Measurements from ENCODE around the gene EFCAB6. TPM values are rescaled to one million over a fixed set of nuclear protein-coding genes. Genes with fewer than 3 reads are reported as not detected.

The EFCAB6 gene
- total and polyA plus RNA-seq, 2 of the 4 experiments (the other 2 are of a cell fraction) = 0.44 to 1.1 TPM

- H3K23ac ChIP-seq (ENCODE audit: low read depth, low read length) = no peak overlapping the region
- no peak overlapping the region for H3K56ac ChIP-seq (ENCODE audit: extremely low read depth, insufficient read depth, low read length)
- no peak overlapping the region for H3K14ac ChIP-seq (replicated peaks; ENCODE audit: low read depth, low read length)
- no peaks in the 10 kb centered on the region for H3K9me1 ChIP-seq (ENCODE audit: insufficient read depth, low read length)
- no peak overlapping the region for H2AFZ ChIP-seq (replicated peaks; ENCODE audit: low read length, poor library complexity)
- H4K8ac ChIP-seq (ENCODE audit: low read depth in 2 of 2, low read length in 2 of 2) = no peak overlapping the region
- H3K36me3 ChIP-seq (ENCODE audit: control insufficient read depth, insufficient read depth, low read length) = no peaks in the 10 kb centered on the region
- no peak overlapping the region for H4K91ac ChIP-seq (ENCODE audit: insufficient read depth, low read depth, low read length)
- TF ChIP-seq RFX5 (IDR thresholded peaks at IDR 0.05; ENCODE audit: low read depth, low read length) = no peak
- no peak for TF ChIP-seq FOS (IDR thresholded peaks at IDR 0.05; ENCODE audit: low read depth, low read length)
- TF ChIP-seq MAZ (IDR thresholded peaks at IDR 0.05; ENCODE audit: borderline replicate concordance, low read depth, low read length) = no peak
- TF ChIP-seq USF2 (IDR thresholded peaks at IDR 0.05; ENCODE audit: low read depth, low read length) = no peak
- no peak for TF ChIP-seq MAFK (IDR thresholded peaks at IDR 0.05; ENCODE audit: low read depth, low read length)
- 80% methylated on average over 1 of the region's 6 CpGs; no CpG with 5 or more reads in 1 of the 2 experiments for WGBS, 2 experiments (ENCODE audit: extremely low coverage in 2 of 2, insufficient read length in 1 of 2)
- in situ Hi-C loops (cut with MboI; ENCODE audit: low sequenced_read_pairs) (no loop called here), intact Hi-C loops (cut with micrococcal nuclease) (no loop called here), dilution Hi-C loops (cut with HindIII; ENCODE audit: low sequenced_read_pairs, unreplicated experiment) (no loop called here)
- H3K18ac ChIP-seq (ENCODE audit: low read depth, low read length) = no peak overlapping the region
- no peaks in the 10 kb centered on the region for H3K79me1 ChIP-seq (ENCODE audit: low read depth in 1 of 2, low read length in 2 of 2)
- DNase-seq = no peak
- no peak overlapping the region for H3K4me3 ChIP-seq (ENCODE audit: insufficient read depth, low read depth, low read length)
- H2AK9ac ChIP-seq (replicated peaks; ENCODE audit: low read depth, low read length, poor library complexity) = no peak overlapping the region
- no peaks in the 10 kb centered on the region for H3K4me1 ChIP-seq (ENCODE audit: control insufficient read depth, insufficient read depth, low read length)
- H3K9ac ChIP-seq (ENCODE audit: low read depth, low read length) = no peak overlapping the region
- no peak overlapping the region for H2BK20ac ChIP-seq (ENCODE audit: low read depth, low read length)
- ATAC-seq (ENCODE audit: low read depth) = no peak
- H2BK120ac ChIP-seq (ENCODE audit: low read depth, low read length) = no peak overlapping the region
- no peaks in the 10 kb centered on the region; the same call in 1 of the 2 replicates for H3K27me3 ChIP-seq (ENCODE audit: control insufficient read depth, insufficient read depth, low read length)
- H4K5ac ChIP-seq (ENCODE audit: low read depth, low read length) = no peak overlapping the region
- H2AK5ac ChIP-seq (ENCODE audit: low read depth, low read length) = no peak overlapping the region
- no TSS peak for BruUV-seq (replicated peaks)
- POLR2A ChIA-PET (ENCODE audit: unreplicated experiment) = no interaction called here
- no peak overlapping the region for H3K27ac ChIP-seq (ENCODE audit: insufficient read depth, low read length)
- H3K4me2 ChIP-seq (ENCODE audit: low read depth, low read length) = no peak overlapping the region
- no peaks in the 10 kb centered on the region for H4K20me1 ChIP-seq (ENCODE audit: insufficient read depth, low read length)
- no peak overlapping the region for H2BK5ac ChIP-seq (ENCODE audit: low read depth, low read length, poor library complexity, severe bottlenecking)
- no peak overlapping the region for H2BK15ac ChIP-seq (ENCODE audit: low read depth, low read length)
- H3K4ac ChIP-seq (ENCODE audit: low read depth, low read length) = no peak overlapping the region
- no peaks in the 10 kb centered on the region for H3K9me3 ChIP-seq (ENCODE audit: control insufficient read depth, insufficient read depth, low read length)
- CTCF ChIA-PET = no interaction called here
These were observed 39.3 kb downstream of the EFCAB6 start for GRCh38 chr22:43772831-43773230.
